HepG2 (cell line): ENCODE results near the gene METAP1. TPM values are rescaled to one million over a fixed set of nuclear protein-coding genes. Genes with fewer than 3 reads are reported as not detected.
A peak's percentile ranks its signal among the peaks of the same experiment; 100 is the strongest.

Experiments
- ATAC-seq: fragments of 200-7000 bp; cut with Tn5 transposase; 3 replicates; pipeline ENCODE4 v1.9.1; 2020; ENCODE audit warnings: mild to moderate bottlenecking, moderate library complexity
- BruUV-seq: library from RNA; stranded (reverse); fragments of 400-500 nt; replicated peaks from 2 replicates; lab custom pipeline; 2021; lab: Mats Ljungman, UMichigan
- CTCF ChIA-PET: fragments of 300-600 bp; formaldehyde crosslinking; extraction: SDS; loops from one replicate; lab custom pipeline; 2021; ENCODE audit warnings: low total read pairs, inconsistent platforms, low intra/inter-chr PET ratio; lab: Yijun Ruan, JAX
- POLR2A ChIA-PET: fragments of 350-600 bp; sonication (Branson Sonifier 250); formaldehyde crosslinking; loops from one replicate; lab custom pipeline; 2020; ENCODE audit warnings: antibody characterized with exemption, inconsistent platforms; lab: Yijun Ruan, JAX
- DNase-seq: peaks from one replicate; pipeline ENCODE4 v3.0.0-alpha.2; 2015; ENCODE audit warnings: low spot score
- FAIRE-seq: peaks from 3 replicates; lab custom pipeline; 2011; peaks lifted over from hg19 to GRCh38; lab: Jason Lieb, UNC
- H2AFZ ChIP-seq: one replicate; pipeline ENCODE4 v1.6.1; 2011; ENCODE audit warnings: low read length, inconsistent platforms
- H3K27ac ChIP-seq: fragments of 300-600 bp; 3 replicates; pipeline ENCODE4 v1.8.0; 2011; ENCODE audit warnings: mixed run types, mild to moderate bottlenecking, mixed read lengths, low read length, inconsistent platforms; ENCODE audit not compliant: insufficient read depth; ENCODE audit errors: extremely low read length
- H3K27me3 ChIP-seq, 2 experiments: fragments of 200-600 bp in 1 of 2; 2 replicates in 1 of 2; 3 replicates in 1 of 2; pipeline versions ENCODE4 v1.6.0 to v1.8.0; 2011; ENCODE audit warnings: low read length in 2 of 2, mild to moderate bottlenecking in 2 of 2, moderate library complexity in 2 of 2, inconsistent platforms in 1 of 2; ENCODE audit not compliant: insufficient read depth in 2 of 2, control insufficient read depth in 1 of 2
- H3K36me3 ChIP-seq, 2 experiments: fragments of 200-600 bp in 1 of 2; replicated peaks in 1 of 2; 2 replicates in 1 of 2; 3 replicates in 1 of 2; pipeline versions ENCODE4 v1.5.1 to v1.8.0; 2011; ENCODE audit warnings: low read length in 2 of 2, inconsistent platforms in 1 of 2; ENCODE audit not compliant: insufficient read depth in 2 of 2, control insufficient read depth in 1 of 2
- H3K4me1 ChIP-seq: 2 replicates; pipeline ENCODE4 v1.5.1; 2012; ENCODE audit warnings: low read length, inconsistent platforms; ENCODE audit not compliant: insufficient read depth
- H3K4me2 ChIP-seq: 2 replicates; pipeline ENCODE4 v1.6.0; 2011; ENCODE audit warnings: low read depth, low read length, inconsistent platforms
- H3K4me3 ChIP-seq, 3 experiments: fragments of 200-600 bp in 1 of 3; sonication (generic), shearing (Covaris generic) in 1 of 3; replicated peaks in 1 of 3; 2 replicates each; pipeline ENCODE4 v1.5.1; 2011 to 2016; ENCODE audit warnings: low read length in 3 of 3, inconsistent platforms in 2 of 3, low read depth in 2 of 3, mild to moderate bottlenecking in 2 of 3, control low read depth in 1 of 3, mixed read lengths in 1 of 3; ENCODE audit not compliant: insufficient read depth in 1 of 3
- H3K79me2 ChIP-seq: one replicate; pipeline ENCODE4 v1.6.1; 2011; ENCODE audit warnings: low read length, inconsistent platforms; ENCODE audit not compliant: insufficient read depth
- H3K9ac ChIP-seq: 2 replicates; pipeline ENCODE4 v1.6.0; 2011; ENCODE audit warnings: mild to moderate bottlenecking, low read depth, low read length, inconsistent platforms; ENCODE audit not compliant: insufficient read depth
- H3K9me3 ChIP-seq: 2 replicates; pipeline ENCODE4 v1.5.1; 2012; ENCODE audit warnings: mild to moderate bottlenecking, low read length
- H4K20me1 ChIP-seq: 2 replicates; pipeline ENCODE4 v1.6.0; 2011; ENCODE audit warnings: inconsistent platforms, mild to moderate bottlenecking, low read length, moderate library complexity; ENCODE audit not compliant: insufficient read depth
- CBFB ChIP-seq: sonication (generic); formaldehyde crosslinking; IDR thresholded peaks from 2 replicates; pipeline ENCODE4 v1.4.0; 2020; ENCODE audit warnings: missing genetic modification reagents
- DZIP1 ChIP-seq: sonication (generic); formaldehyde crosslinking; IDR thresholded peaks from 2 replicates; pipeline ENCODE4 v1.5.0; 2020; ENCODE audit warnings: mild to moderate bottlenecking, missing genetic modification reagents
- ETV5 ChIP-seq: IDR thresholded peaks from 2 replicates; pipeline ENCODE4 v1.6.1; 2018; ENCODE audit warnings: missing biosample characterization, missing genetic modification reagents, inconsistent platforms, borderline replicate concordance
- FOXM1 ChIP-seq: sonication (generic); formaldehyde crosslinking; IDR thresholded peaks from 2 replicates; pipeline ENCODE4 v1.5.0; 2020; ENCODE audit warnings: missing genetic modification reagents
- HOXD1 ChIP-seq: sonication (generic); formaldehyde crosslinking; IDR thresholded peaks from 2 replicates; pipeline ENCODE4 v1.5.0; 2020; ENCODE audit warnings: missing genetic modification reagents
- KLF9 ChIP-seq: IDR thresholded peaks from 2 replicates; pipeline ENCODE4 v1.6.1; 2016; ENCODE audit warnings: low read depth
- LCORL ChIP-seq, 2 experiments: fragments of 450-650 bp in 1 of 2; sonication (generic) in 1 of 2; formaldehyde crosslinking in 1 of 2; IDR thresholded peaks; 2 replicates each; pipeline versions ENCODE4 v1.5.0 to v1.6.1; 2017 to 2020; ENCODE audit warnings: antibody characterized with exemption in 1 of 2, missing genetic modification reagents in 1 of 2
- RBM22 ChIP-seq: fragments of 200-400 bp; formaldehyde crosslinking; optimal IDR thresholded peaks from 2 replicates; pipeline ENCODE3; 2017; ENCODE audit warnings: mild to moderate bottlenecking, low read length, moderate library complexity
- RFX5 ChIP-seq: IDR thresholded peaks from 2 replicates; pipeline ENCODE4 v1.6.1; 2011; ENCODE audit warnings: low read depth, low read length, improper control_type of control experiment
- SOX5 ChIP-seq: IDR thresholded peaks from 2 replicates; pipeline ENCODE4 v1.6.1; 2016; ENCODE audit warnings: borderline replicate concordance
- TCF7 ChIP-seq: sonication (generic); IDR thresholded peaks from 2 replicates; pipeline ENCODE4 v1.6.1; 2016; ENCODE audit warnings: antibody characterized with exemption, low read depth
- ZNF253 ChIP-seq: sonication (generic); formaldehyde crosslinking; IDR thresholded peaks from 2 replicates; pipeline ENCODE4 v1.8.0; 2022; ENCODE audit warnings: mild to moderate bottlenecking, missing genetic modification reagents, borderline replicate concordance
- ZNF549 ChIP-seq: sonication (generic); formaldehyde crosslinking; IDR thresholded peaks from 2 replicates; pipeline ENCODE4 v1.5.0; 2020; ENCODE audit warnings: missing genetic modification reagents
- ZNF772 ChIP-seq: sonication (generic); formaldehyde crosslinking; IDR thresholded peaks from 2 replicates; pipeline ENCODE4 v1.5.0; 2020; ENCODE audit warnings: mild to moderate bottlenecking, missing genetic modification reagents
- ZNF777 ChIP-seq: sonication (generic); formaldehyde crosslinking; IDR thresholded peaks from 2 replicates; pipeline ENCODE4 v1.4.0; 2020; ENCODE audit warnings: missing genetic modification reagents
- WGBS: methylation state at CpG from one replicate; pipeline ENCODE4 v1.1.6; 2017; ENCODE audit warnings: low lambda C conversion rate; 5-methylcytosine and 5-hydroxymethylcytosine counted together
- in situ Hi-C: cut with HindIII; loops from 2 replicates; pipeline ENCODE4 v1.10.0; 2017; ENCODE audit warnings: low pct_unique_long_range_greater_than_20kb; ENCODE audit not compliant: extremely low pct_ligation_motif_present
- intact Hi-C: fragments of 100-400 bp; cut with micrococcal nuclease; formaldehyde crosslinking; loops from one replicate; pipeline ENCODE4 v1.10.0; 2022; ENCODE audit not compliant: unreplicated experiment
- polyA plus RNA-seq, 8 experiments: library from polyadenylated mRNA; depleted of rRNA in 3 of 8; stranded (reverse) in 7 of 8; unstranded in 1 of 8; fragments of >200 nt; fragmentation: Illumina TruSeq in 4 of 8; extraction: Trizol in 4 of 8; gene quantifications; 2 replicates each; pipeline versions ENCODE4 v1.2.1 to v1.2.3, GENCODE V29; 2011 to 2016; ENCODE audit warnings: low read depth in 4 of 8, missing spikeins in 1 of 8, mixed read lengths in 1 of 8; ENCODE audit not compliant: insufficient read depth in 1 of 8
- total RNA-seq, 5 experiments: library from RNA; depleted of rRNA; stranded (reverse); fragments of >200 nt; fragmentation: Illumina TruSeq; extraction: Trizol; gene quantifications; 2 replicates each; pipeline ENCODE4 v1.2.3, GENCODE V29; 2016; ENCODE audit warnings: low read depth in 1 of 5
- TF ChIP-seq, protein P1 (sequence below): sonication (generic); formaldehyde crosslinking; IDR thresholded peaks from 2 replicates; pipeline ENCODE4 v1.4.0; 2020; ENCODE audit warnings: missing genetic modification reagents
- TF ChIP-seq, protein P2 (sequence below): IDR thresholded peaks from 2 replicates; pipeline ENCODE4 v1.6.1; 2016; ENCODE audit warnings: low read depth

Gene METAP1
- total and polyA plus RNA-seq, 2 of the 13 experiments (the other 11 are each of a cell fraction or from before 2014, with no cell fraction given) = 44.9 to 53.5 TPM

DNA sequence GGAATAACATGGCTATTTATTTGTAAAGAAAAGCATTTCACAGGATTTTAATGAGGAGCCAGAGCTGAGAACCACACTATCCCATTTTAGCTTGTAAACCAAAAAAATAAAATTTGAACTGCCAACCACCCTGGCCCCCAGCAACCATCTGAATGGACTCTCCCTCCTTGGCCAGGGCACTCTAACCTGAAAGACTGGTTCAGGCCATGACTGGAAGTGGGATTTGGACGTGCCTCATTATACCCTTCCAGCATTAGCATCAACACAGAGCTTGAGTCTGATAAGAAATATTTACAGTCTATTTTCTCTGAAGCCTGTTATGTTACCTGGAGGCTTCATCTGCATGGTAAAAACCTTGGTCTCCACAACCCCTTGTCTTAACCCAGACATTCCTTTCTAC lies 30.0 kb downstream of the METAP1 start (continued):
- no peak for TF ChIP-seq SOX5
- TF ChIP-seq FOXM1 = no peak
- TF ChIP-seq RBM22 = no peak

- Histone ChIP-seq H3K36me3 (peaks cover 2 to 14% of the 10 kb centered on the region in 2 experiments; a peak in 4 of 5 replicates), H3K79me2 (peaks cover 90% of the 10 kb centered on the region), H3K27ac (peak overlapping the region; percentile 59), H2AFZ (no peak overlapping the region), H3K4me1 (peaks cover 83% of the 10 kb centered on the region), H3K4me2 (peak overlapping the region; percentile 66), H4K20me1 (peaks cover 9% of the 10 kb centered on the region), H3K27me3 (no peaks in the 10 kb centered on the region), H3K4me3 (peak overlapping the region in 2 of 3 experiments; percentile 6 to 15; a peak in 1 of 6 replicates), H3K9me3 (no peaks in the 10 kb centered on the region), H3K9ac (no peak overlapping the region)
- peak; percentile 41 for ATAC-seq
- intact Hi-C loops = no loop called here
- 4% methylated on average over 2 of the region's 2 CpGs for WGBS
- ChIA-PET CTCF (no interaction called here), POLR2A (interaction anchor here (1.1 to 2.3 kb wide), 2 partner anchors 32 to 61 kb away, joined by 4 to 10 read pairs; partner anchors contain the start of genes ADH5 and METAP1)
- BruUV-seq = no TSS peak
- DNase-seq = peak; percentile 34
- peak; percentile 44 for FAIRE-seq
- in situ Hi-C loops = no loop called here
- TF ChIP-seq HOXD1 (CRISPR knock-in tag) (no peak), LCORL (IDR thresholded peaks at IDR 0.05) (no peak), LCORL (CRISPR knock-in tag; IDR thresholded peaks at IDR 0.05) (peak; percentile 28; the same call in 1 of the 2 replicates), TCF7 (peak; percentile 30; the same call in 1 of the 2 replicates), DZIP1 (CRISPR knock-in tag) (no peak), ZNF772 (no peak), ZNF253 (CRISPR knock-in tag) (no peak), RFX5 (no peak), CBFB (CRISPR knock-in tag) (no peak), ZNF777 (no peak), ETV5 (CRISPR knock-in tag) (peak; percentile 40; the same call in 1 of the 2 replicates), KLF9 (CRISPR knock-in tag) (no peak), ZNF549 (CRISPR knock-in tag) (no peak), SOX5 (peak; percentile 57)
- TF ChIP-seq, protein P1, sequence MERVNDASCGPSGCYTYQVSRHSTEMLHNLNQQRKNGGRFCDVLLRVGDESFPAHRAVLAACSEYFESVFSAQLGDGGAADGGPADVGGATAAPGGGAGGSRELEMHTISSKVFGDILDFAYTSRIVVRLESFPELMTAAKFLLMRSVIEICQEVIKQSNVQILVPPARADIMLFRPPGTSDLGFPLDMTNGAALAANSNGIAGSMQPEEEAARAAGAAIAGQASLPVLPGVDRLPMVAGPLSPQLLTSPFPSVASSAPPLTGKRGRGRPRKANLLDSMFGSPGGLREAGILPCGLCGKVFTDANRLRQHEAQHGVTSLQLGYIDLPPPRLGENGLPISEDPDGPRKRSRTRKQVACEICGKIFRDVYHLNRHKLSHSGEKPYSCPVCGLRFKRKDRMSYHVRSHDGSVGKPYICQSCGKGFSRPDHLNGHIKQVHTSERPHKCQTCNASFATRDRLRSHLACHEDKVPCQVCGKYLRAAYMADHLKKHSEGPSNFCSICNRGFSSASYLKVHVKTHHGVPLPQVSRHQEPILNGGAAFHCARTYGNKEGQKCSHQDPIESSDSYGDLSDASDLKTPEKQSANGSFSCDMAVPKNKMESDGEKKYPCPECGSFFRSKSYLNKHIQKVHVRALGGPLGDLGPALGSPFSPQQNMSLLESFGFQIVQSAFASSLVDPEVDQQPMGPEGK (CRISPR knock-in tag) = peak; percentile 68
- TF ChIP-seq, protein P2, sequence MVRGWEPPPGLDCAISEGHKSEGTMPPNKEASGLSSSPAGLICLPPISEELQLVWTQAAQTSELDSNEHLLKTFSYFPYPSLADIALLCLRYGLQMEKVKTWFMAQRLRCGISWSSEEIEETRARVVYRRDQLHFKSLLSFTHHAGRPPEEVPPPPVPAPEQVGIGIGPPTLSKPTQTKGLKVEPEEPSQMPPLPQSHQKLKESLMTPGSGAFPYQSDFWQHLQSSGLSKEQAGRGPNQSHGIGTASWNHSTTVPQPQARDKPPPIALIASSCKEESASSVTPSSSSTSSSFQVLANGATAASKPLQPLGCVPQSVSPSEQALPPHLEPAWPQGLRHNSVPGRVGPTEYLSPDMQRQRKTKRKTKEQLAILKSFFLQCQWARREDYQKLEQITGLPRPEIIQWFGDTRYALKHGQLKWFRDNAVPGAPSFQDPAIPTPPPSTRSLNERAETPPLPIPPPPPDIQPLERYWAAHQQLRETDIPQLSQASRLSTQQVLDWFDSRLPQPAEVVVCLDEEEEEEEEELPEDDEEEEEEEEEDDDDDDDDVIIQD (CRISPR knock-in tag) = peak; percentile 32; the same call in 1 of the 2 replicates
These were observed 31.8 kb downstream of the METAP1 start for GRCh38 chr4:99027304-99027703.
